Body of pancreas (tissue), 4 donors: ENCODE measurements around the gene MRAP2.

Experiments used
- CTCF ChIP-seq, 7 experiments: fragments of 450-650 bp in 4 of 7; fragments of 200-600 bp in 3 of 7; sonication (generic) in 3 of 7; IDR thresholded peaks; one replicate each; pipeline ENCODE4 v1.5.1; 2016 to 2019; ENCODE audit warnings: antibody characterized with exemption in 7 of 7
- POLR2A ChIP-seq, 3 donors: fragments of 450-650 bp; IDR thresholded peaks; one replicate each; pipeline ENCODE4 v1.6.1; 2016; ENCODE audit warnings: antibody characterized with exemption in 3 of 3, mild to moderate bottlenecking in 2 of 3

GRCh38 chr6:84078335-84078734 is 44.8 kb downstream of the MRAP2 start:
- no peak for TF ChIP-seq CTCF (IDR thresholded peaks at IDR 0.05)
- TF ChIP-seq POLR2A (IDR thresholded peaks at IDR 0.05) = no peak
